Measurements from ENCODE around the gene PTPRA. TPM values are rescaled to one million over a fixed set of nuclear protein-coding genes. Genes with fewer than 3 reads are reported as not detected.

Gene PTPRA
- total and polyA plus RNA-seq, 2 donors (not counting 3 experiments of a cell fraction or from before 2014, with no cell fraction given) = 43.2 to 53.4 TPM

GRCh38 chr20:2837221-2837960, 35.9 kb upstream of the PTPRA start:
- no peak for FAIRE-seq
- dilution Hi-C loops (cut with MboI; ENCODE audit: extremely low pct_ligation_motif_present, low sequenced_read_pairs) (no loop called here), intact Hi-C loops (cut with micrococcal nuclease) (no loop called here)
- DNase-seq (ENCODE audit: low read depth, low spot score) = no peak
- no peaks in the 10 kb centered on the region for H4K20me1 ChIP-seq (replicated peaks; ENCODE audit: control insufficient read depth, extremely low read depth, insufficient read depth, low read length)
- peaks cover 0 to 2% of the 10 kb centered on the region in 2 experiments for H3K36me3 ChIP-seq (ENCODE audit: control insufficient read depth in 2 of 2, extremely low read depth in 1 of 2, insufficient read depth in 2 of 2, low read length in 2 of 2)
- no peaks in the 10 kb centered on the region for H3K9me3 ChIP-seq (replicated peaks; ENCODE audit: control insufficient read depth, insufficient read depth, low read length)
- no peaks in the 10 kb centered on the region for H3K9me1 ChIP-seq (replicated peaks; ENCODE audit: control insufficient read depth, extremely low read depth, insufficient read depth, low read length)
- POLR2A ChIA-PET = no interaction called here
- H3K4me1 ChIP-seq (ENCODE audit: control insufficient read depth, extremely low read depth, insufficient read depth, low read length) = peaks cover 4% of the 10 kb centered on the region
- H3K27ac ChIP-seq (ENCODE audit: insufficient read depth, low read depth, low read length) = no peak overlapping the region
- no peak overlapping the region for H3K4me2 ChIP-seq (ENCODE audit: insufficient read depth, low read length)
- H3K9ac ChIP-seq (replicated peaks; ENCODE audit: extremely low read depth, insufficient read depth, low read length) = no peak overlapping the region
- H3K79me2 ChIP-seq (ENCODE audit: control insufficient read depth, insufficient read depth, low read length) = peaks cover 3% of the 10 kb centered on the region
- no peak overlapping the region for H3K4me3 ChIP-seq (replicated peaks in 1 of 3; ENCODE audit: insufficient read depth in 1 of 3, low read depth in 1 of 3, low read length in 3 of 3)
- CTCF ChIA-PET = interaction anchor here (2.3 kb wide), 1 partner anchor 85 kb away, joined by 5 read pairs; no protein-coding TSS in a partner anchor
- no peak overlapping the region for H2AFZ ChIP-seq (ENCODE audit: low read depth, low read length)
- TF ChIP-seq POLR2AphosphoS5 (IDR thresholded peaks at IDR 0.05; ENCODE audit: insufficient read depth, low read depth, low read length) (no peak), JUN (IDR thresholded peaks at IDR 0.05; ENCODE audit: borderline replicate concordance, insufficient read depth, insufficient read length, low read depth) (no peak), POLR2A (IDR thresholded peaks at IDR 0.05; ENCODE audit: low read depth, low read length) (no peak), FOS (IDR thresholded peaks at IDR 0.05; ENCODE audit: borderline replicate concordance, insufficient read depth, low read length) (peak; percentile 36), MAX (IDR thresholded peaks at IDR 0.05; ENCODE audit: insufficient read depth, insufficient read length) (no peak), MYC (IDR thresholded peaks at IDR 0.05; ENCODE audit: low read depth, low read length) (no peak), GATA2 (IDR thresholded peaks at IDR 0.05; ENCODE audit: insufficient read depth, insufficient read length, low read depth, low read length) (no peak), EZH2 (IDR thresholded peaks at IDR 0.05; ENCODE audit: borderline replicate concordance, low read depth, low read length, severe bottlenecking) (no peak)
- no TSS peak for BruUV-seq (replicated peaks)
- no peaks in the 10 kb centered on the region for H3K27me3 ChIP-seq (ENCODE audit: control insufficient read depth in 2 of 2, insufficient read depth in 2 of 2, low read length in 2 of 2)

Data from endothelial cell of umbilical vein (primary cell).